GM12878 (cell line): ENCODE measurements around the gene TYW1B. TPM values are rescaled to one million over a fixed set of nuclear protein-coding genes. Genes with fewer than 3 reads are reported as not detected.
"Not testable (repeated sequence)": the region's sequence is repeated elsewhere in the genome, so short reads cannot be mapped to it uniquely, and the experiment has no call there.

Experiments used
- ATAC-seq: fragments of 200-7000 bp; cut with Tn5 transposase; 3 replicates; pipeline ENCODE4 v1.9.1; 2020; ENCODE audit warnings: mild to moderate bottlenecking, moderate library complexity
- BruUV-seq: library from RNA; stranded (reverse); fragments of 400-500 nt; replicated peaks from 2 replicates; lab custom pipeline; 2021; lab: Mats Ljungman, UMichigan
- CTCF ChIA-PET: fragments of 300-600 bp; sonication (Branson Sonifier 250); formaldehyde crosslinking; extraction: SDS; loops from one replicate; lab custom pipeline; 2021; ENCODE audit warnings: inconsistent platforms; lab: Yijun Ruan, JAX
- POLR2A ChIA-PET: fragments of 350-600 bp; formaldehyde crosslinking; extraction: SDS; loops from one replicate; lab custom pipeline; 2021; ENCODE audit warnings: inconsistent platforms; lab: Charles Lee
- RAD21 ChIA-PET: fragments of 300-600 bp; sonication (Branson Sonifier 250); formaldehyde crosslinking; loops from one replicate; lab custom pipeline; 2023; ENCODE audit warnings: antibody characterized with exemption; ENCODE audit not compliant: unreplicated experiment; lab: Charles Lee
- SMC1A ChIA-PET: fragments of 300-600 bp; sonication (Branson Sonifier 250); formaldehyde crosslinking; loops from one replicate; lab custom pipeline; 2023; ENCODE audit not compliant: unreplicated experiment, uncharacterized antibody; lab: Charles Lee
- DNase-seq: peaks from one replicate; pipeline ENCODE4 v3.0.0-alpha.2; 2011; ENCODE audit warnings: low read depth, low spot score
- FAIRE-seq: peaks from 3 replicates; lab custom pipeline; 2011; peaks lifted over from hg19 to GRCh38; lab: Jason Lieb, UNC
- H2AFZ ChIP-seq: 2 replicates; pipeline ENCODE4 v1.6.0; 2011; ENCODE audit warnings: low read depth, low read length, control low read depth; ENCODE audit not compliant: control insufficient read depth
- H3K27ac ChIP-seq: 2 replicates; pipeline ENCODE4 v1.5.1; 2011; ENCODE audit warnings: control low read depth; ENCODE audit not compliant: control insufficient read depth, insufficient read depth
- H3K27me3 ChIP-seq, 2 experiments: replicated peaks in 1 of 2; 2 replicates each; pipeline versions ENCODE4 v1.6.0 to v1.6.1; 2011; ENCODE audit warnings: low read length in 1 of 2; ENCODE audit not compliant: control insufficient read depth in 2 of 2, insufficient read depth in 2 of 2
- H3K36me3 ChIP-seq, 2 experiments: 2 replicates each; pipeline ENCODE4 v1.5.1; 2011; ENCODE audit warnings: low read length in 1 of 2; ENCODE audit not compliant: control insufficient read depth in 2 of 2, insufficient read depth in 2 of 2
- H3K4me1 ChIP-seq: 2 replicates; pipeline ENCODE4 v1.6.1; 2011; ENCODE audit warnings: mild to moderate bottlenecking, low read length, moderate library complexity, mixed read lengths; ENCODE audit not compliant: control insufficient read depth, insufficient read depth
- H3K4me2 ChIP-seq: 2 replicates; pipeline ENCODE4 v1.6.0; 2011; ENCODE audit warnings: control low read depth; ENCODE audit not compliant: control insufficient read depth, insufficient read depth
- H3K4me3 ChIP-seq: fragments of 200-600 bp; sonication (generic); 2 replicates; pipeline ENCODE4 v1.5.1; 2016
- H3K79me2 ChIP-seq: 2 replicates; pipeline ENCODE4 v1.6.0; 2011; ENCODE audit warnings: low read length; ENCODE audit not compliant: control insufficient read depth, insufficient read depth
- H3K9ac ChIP-seq: 2 replicates; pipeline ENCODE4 v1.8.0; 2011; ENCODE audit warnings: low read length, control low read depth, mixed read lengths; ENCODE audit not compliant: control insufficient read depth, insufficient read depth
- H3K9me3 ChIP-seq: replicated peaks from 3 replicates; pipeline ENCODE4 v1.5.1; 2011; ENCODE audit warnings: mild to moderate bottlenecking, low read length; ENCODE audit not compliant: control insufficient read depth, insufficient read depth
- H4K20me1 ChIP-seq: 2 replicates; pipeline ENCODE4 v1.6.0; 2011; ENCODE audit not compliant: control insufficient read depth, insufficient read depth
- WGBS: methylation state at CpG from one replicate; pipeline ENCODE4 v1.1.6; 2016; ENCODE audit warnings: low lambda C conversion rate; ENCODE audit not compliant: insufficient replicate concordance, insufficient coverage; ENCODE audit errors: missing lambda C conversion rate; 5-methylcytosine and 5-hydroxymethylcytosine counted together
- in situ Hi-C: fragments of 300-500 bp; cut with MboI; formaldehyde crosslinking; loops from 9 replicates; pipeline ENCODE4 v1.14.3; 2018; ENCODE audit warnings: mixed read lengths
- intact Hi-C: fragments of 100-400 bp; cut with micrococcal nuclease; formaldehyde crosslinking; loops from one replicate; pipeline ENCODE4 v1.14.2; 2022; ENCODE audit not compliant: unreplicated experiment
- polyA plus RNA-seq, 11 experiments: library from polyadenylated mRNA; depleted of rRNA in 4 of 11; unstranded in 6 of 11; stranded (reverse) in 5 of 11; fragments of >200 nt; fragmentation: Nextera tagmentation in 4 of 11; fragmentation: Illumina TruSeq in 1 of 11; extraction: Ambion mirVana in 4 of 11; extraction: Trizol in 1 of 11; gene quantifications; 1 replicate in 1 of 11; 2 replicates in 10 of 11; pipeline versions ENCODE4 v1.2.1 to v1.2.3, GENCODE V29; 2011 to 2016; ENCODE audit warnings: inconsistent platforms in 2 of 11, missing spikeins in 2 of 11, low read depth in 1 of 11
- total RNA-seq, 4 experiments: library from RNA; depleted of rRNA in 3 of 4; stranded (reverse); fragments of >200 nt in 3 of 4; fragmentation: Illumina TruSeq in 1 of 4; extraction: Trizol in 1 of 4; gene quantifications; 2 replicates each; pipeline versions ENCODE4 v1.2.1 to v1.2.3, GENCODE V29; 2013 to 2021

The TYW1B gene
- total and polyA plus RNA-seq, 10 of the 15 experiments (the other 5 are each of a cell fraction or from before 2014, with no cell fraction given): 3.5 to 6.6 (median 5.3) TPM

DNA sequence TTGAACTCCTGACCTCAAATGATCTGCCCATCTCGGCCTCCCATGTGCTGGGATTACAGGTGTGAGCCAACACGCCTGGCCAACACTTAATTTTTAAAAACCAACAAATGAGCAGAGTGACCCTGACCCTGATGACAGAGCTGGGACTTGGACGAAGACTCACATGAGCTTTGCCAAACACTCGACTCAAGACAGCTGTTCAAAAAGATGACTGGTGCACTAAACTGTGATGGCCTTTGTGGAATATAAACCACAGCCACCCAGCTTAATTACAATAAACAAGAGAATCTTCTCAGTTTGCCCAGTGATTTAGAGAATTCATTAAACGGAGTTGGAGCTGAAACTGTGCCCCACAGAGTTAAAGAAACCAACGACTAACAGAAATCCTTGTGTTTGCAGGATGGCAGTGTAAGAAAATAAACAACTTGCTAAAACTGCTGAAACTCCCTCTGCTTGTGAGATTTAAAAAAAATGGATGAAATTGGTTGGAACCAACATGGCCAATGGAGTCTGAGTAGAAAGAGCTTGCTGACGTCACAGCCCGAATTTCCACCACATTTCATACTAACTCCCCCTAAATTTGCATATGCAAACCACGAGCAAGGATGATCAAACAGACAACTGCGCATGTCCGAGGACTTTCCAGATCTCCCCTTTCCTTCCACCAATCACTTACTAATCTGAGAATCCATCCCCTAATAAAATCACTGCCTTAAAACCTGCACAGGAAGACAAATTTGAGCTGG is 209.4 kb downstream of the TYW1B start:
- H3K9me3 ChIP-seq, H3K9ac ChIP-seq, CTCF ChIA-PET, H3K79me2 ChIP-seq, H2AFZ ChIP-seq, FAIRE-seq, in situ Hi-C loops, SMC1A ChIA-PET, H3K27ac ChIP-seq, H4K20me1 ChIP-seq, POLR2A ChIA-PET, H3K4me2 ChIP-seq, DNase-seq, intact Hi-C loops, BruUV-seq, ATAC-seq, H3K36me3 ChIP-seq, H3K4me1 ChIP-seq, H3K27me3 ChIP-seq, H3K4me3 ChIP-seq: not testable (repeated sequence)
- 79% methylated on average over 11 of the region's 11 CpGs for WGBS
- RAD21 ChIA-PET: interaction anchor here (0.6 kb wide), 1 partner anchor 437 kb away, joined by 3 read pairs; no protein-coding TSS in a partner anchor

DNA sequence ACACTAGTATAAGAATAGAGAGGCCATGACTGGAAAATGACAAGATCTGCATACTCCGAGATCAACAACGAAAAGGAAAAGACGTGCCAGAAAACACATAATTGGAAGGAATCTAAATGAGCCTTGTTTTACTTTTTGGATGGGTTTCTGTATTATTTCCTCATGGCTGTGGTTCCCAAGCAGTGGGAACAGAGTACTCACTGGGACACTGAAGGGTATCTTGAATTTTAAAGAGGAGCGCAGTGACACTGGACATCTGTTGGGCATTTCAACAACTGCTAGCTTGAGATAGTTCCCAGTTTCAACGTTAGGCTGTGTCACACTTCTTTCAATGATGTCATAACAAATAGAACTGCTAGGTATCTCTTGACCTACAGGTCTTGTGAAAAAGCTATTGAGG is 218.2 kb downstream of the TYW1B start:
- H3K27me3 ChIP-seq, POLR2A ChIA-PET, SMC1A ChIA-PET, H3K9ac ChIP-seq, DNase-seq, H2AFZ ChIP-seq, H3K36me3 ChIP-seq, ATAC-seq, H3K9me3 ChIP-seq, H3K4me1 ChIP-seq, H3K27ac ChIP-seq, RAD21 ChIA-PET, FAIRE-seq, in situ Hi-C loops, intact Hi-C loops, CTCF ChIA-PET, H4K20me1 ChIP-seq, H3K79me2 ChIP-seq, H3K4me2 ChIP-seq, BruUV-seq, H3K4me3 ChIP-seq: not testable (repeated sequence)
- WGBS: 98% methylated on average over 5 of the region's 5 CpGs

DNA sequence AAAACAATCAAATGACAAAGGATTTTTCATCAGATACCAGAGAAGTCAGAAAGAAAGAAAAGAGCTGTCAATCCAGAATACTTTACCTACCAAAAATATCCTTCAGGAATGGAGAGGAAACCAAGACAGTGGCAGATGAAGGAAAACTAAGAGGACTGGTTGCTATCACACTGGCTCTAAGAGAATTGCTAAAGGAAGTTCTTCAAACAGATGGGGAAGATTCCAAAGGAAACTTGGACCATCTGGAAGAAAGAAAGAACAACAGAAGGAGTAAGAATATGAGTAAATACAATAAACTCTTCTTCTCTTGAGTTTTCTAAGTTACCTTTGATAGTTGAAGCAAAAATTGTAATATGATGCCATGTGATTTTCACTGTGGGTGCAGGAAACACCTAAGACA is 220.0 kb downstream of the TYW1B start:
- BruUV-seq, H3K36me3 ChIP-seq, H3K4me2 ChIP-seq, H3K4me1 ChIP-seq, SMC1A ChIA-PET, FAIRE-seq, H3K27me3 ChIP-seq, RAD21 ChIA-PET, ATAC-seq, H3K79me2 ChIP-seq, in situ Hi-C loops, POLR2A ChIA-PET, H3K4me3 ChIP-seq, H3K27ac ChIP-seq, intact Hi-C loops, H4K20me1 ChIP-seq, DNase-seq, H2AFZ ChIP-seq, CTCF ChIA-PET, H3K9me3 ChIP-seq, H3K9ac ChIP-seq: not testable (repeated sequence)

DNA sequence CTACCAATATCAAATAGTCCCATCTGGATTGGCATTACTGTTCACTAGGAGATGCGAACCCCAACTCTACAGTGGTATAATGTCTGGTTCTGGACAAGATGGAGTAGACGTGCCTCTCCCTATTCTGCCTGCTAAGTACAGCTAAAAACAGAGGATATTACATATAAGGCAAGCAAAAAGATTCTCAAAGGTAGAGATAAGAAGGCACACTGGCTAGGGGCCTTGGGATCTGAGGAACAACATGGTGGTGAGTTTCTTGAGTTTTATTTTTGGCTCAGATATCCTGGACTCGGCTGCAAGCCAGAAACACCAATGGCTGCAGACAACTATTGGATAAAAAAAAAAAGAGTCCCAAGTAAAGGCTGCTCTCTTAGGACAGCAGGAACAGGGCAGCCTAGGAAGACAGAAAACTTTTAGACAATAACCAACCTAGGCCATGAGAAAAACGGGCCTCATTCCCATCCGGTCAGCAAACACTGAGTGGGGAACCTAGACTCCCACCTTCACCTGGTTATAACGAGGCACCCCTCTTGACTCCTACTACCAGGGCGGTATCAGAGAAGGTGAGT is 222.1 kb downstream of the TYW1B start:
- SMC1A ChIA-PET, FAIRE-seq, H3K9me3 ChIP-seq, BruUV-seq, in situ Hi-C loops, H3K4me1 ChIP-seq, H3K79me2 ChIP-seq, CTCF ChIA-PET, POLR2A ChIA-PET, RAD21 ChIA-PET, H3K4me3 ChIP-seq, H3K9ac ChIP-seq, H3K27me3 ChIP-seq, H2AFZ ChIP-seq, ATAC-seq, H3K36me3 ChIP-seq, DNase-seq, H4K20me1 ChIP-seq, intact Hi-C loops, H3K27ac ChIP-seq, H3K4me2 ChIP-seq: not testable (repeated sequence)
- 94% methylated on average over 7 of the region's 7 CpGs for WGBS
